Adrenal gland (tissue), 5 donors: ENCODE results near the gene UBE2B.

Source experiments
- CTCF ChIP-seq, 6 experiments: fragments of 450-650 bp in 4 of 6; fragments of 200-600 bp in 2 of 6; sonication (generic) in 1 of 6; IDR thresholded peaks; 1 replicate in 5 of 6; 2 replicates in 1 of 6; pipeline versions ENCODE4 v1.5.1 to v1.8.0; 2016 to 2021; ENCODE audit warnings: antibody characterized with exemption in 6 of 6, mild to moderate bottlenecking in 2 of 6, moderate library complexity in 1 of 6
- POLR2A ChIP-seq, 2 donors: fragments of 450-650 bp; IDR thresholded peaks; one replicate each; pipeline ENCODE4 v1.6.1; 2017; ENCODE audit warnings: antibody characterized with exemption in 2 of 2, mild to moderate bottlenecking in 2 of 2, moderate library complexity in 1 of 2
- donor health status: DM: no; HTN: no; CAD: no.

GRCh38 chr5:134365604-134366003, 5.8 kb upstream of the UBE2B start:
- no peak for TF ChIP-seq CTCF (IDR thresholded peaks at IDR 0.05)
- TF ChIP-seq POLR2A (IDR thresholded peaks at IDR 0.05), result no peak
